Uterus (tissue), 2 donors: ENCODE results near the gene GPHB5.

Experiments used
- CTCF ChIP-seq, 4 experiments: fragments of 200-600 bp in 2 of 4; fragments of 450-650 bp in 2 of 4; sonication (generic) in 2 of 4; IDR thresholded peaks; one replicate each; pipeline ENCODE4 v1.5.1; 2016 to 2019; ENCODE audit warnings: antibody characterized with exemption in 4 of 4, mild to moderate bottlenecking in 2 of 4, moderate library complexity in 1 of 4
- POLR2A ChIP-seq, 2 donors: fragments of 450-650 bp; IDR thresholded peaks; one replicate each; pipeline ENCODE4 v1.6.1; 2016; ENCODE audit warnings: antibody characterized with exemption in 2 of 2, mild to moderate bottlenecking in 1 of 2, moderate library complexity in 1 of 2

GRCh38 chr14:63367742-63368364 lies 49.1 kb upstream of the GPHB5 start:
- TF ChIP-seq CTCF (IDR thresholded peaks at IDR 0.05) (no peak), POLR2A (IDR thresholded peaks at IDR 0.05) (no peak)
